Inferior parietal cortex (tissue), 1 donor: ENCODE results near the gene DYNC1I1.

ENCODE experiments used
- DNase-seq: peaks from one replicate; pipeline ENCODE4 v3.0.0-alpha.2; 2016; ENCODE audit errors: extremely low spot score

Gene DYNC1I1

GRCh38 chr7:95963446-95963990 lies 191.2 kb downstream of the DYNC1I1 start:
- no peak for DNase-seq

DNA sequence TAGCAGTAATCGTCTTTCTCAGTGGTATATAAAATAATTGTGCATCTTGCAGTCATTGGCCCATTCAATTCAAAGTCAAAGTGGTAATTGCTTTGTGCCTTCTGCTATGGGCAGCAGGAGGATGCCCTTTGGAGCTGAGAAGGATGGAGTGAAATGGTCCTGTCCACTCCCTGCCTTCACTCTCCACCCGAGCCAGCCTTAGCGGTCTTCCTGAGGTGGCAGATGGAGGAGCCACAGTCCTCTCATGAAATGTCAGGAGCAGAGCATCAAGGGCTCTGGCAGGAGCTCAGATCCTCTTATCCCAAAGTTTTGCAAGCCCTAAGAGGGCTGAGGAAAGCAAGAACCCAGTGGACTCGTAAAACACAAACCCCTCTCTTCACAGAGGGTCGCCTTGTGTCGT lies 199.4 kb downstream of the DYNC1I1 start:
- DNase-seq, result no peak

- DNase-seq, result no peak
Measured at GRCh38 chr7:95972523-95972922, 200.2 kb downstream of the DYNC1I1 start.

DNA sequence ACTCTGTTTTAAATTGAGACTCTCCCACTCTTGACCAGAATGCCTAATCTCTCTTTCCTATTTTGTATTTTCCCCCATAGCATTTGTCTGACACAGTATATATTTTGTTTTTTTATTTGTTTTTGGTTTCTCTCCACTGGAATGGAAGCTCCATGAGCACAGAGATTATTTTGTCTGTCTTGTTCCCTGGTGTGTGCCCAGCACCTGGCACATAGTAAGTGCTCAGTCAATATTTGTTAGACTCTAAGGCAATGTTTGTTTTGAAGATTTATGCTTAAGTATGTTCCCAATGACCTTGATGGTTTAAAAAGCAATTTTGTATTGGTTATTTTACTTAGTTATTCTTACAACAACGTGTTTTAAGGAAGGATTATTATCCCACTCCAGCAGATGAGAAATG lies 201.8 kb downstream of the DYNC1I1 start:
- no peak for DNase-seq

DNA sequence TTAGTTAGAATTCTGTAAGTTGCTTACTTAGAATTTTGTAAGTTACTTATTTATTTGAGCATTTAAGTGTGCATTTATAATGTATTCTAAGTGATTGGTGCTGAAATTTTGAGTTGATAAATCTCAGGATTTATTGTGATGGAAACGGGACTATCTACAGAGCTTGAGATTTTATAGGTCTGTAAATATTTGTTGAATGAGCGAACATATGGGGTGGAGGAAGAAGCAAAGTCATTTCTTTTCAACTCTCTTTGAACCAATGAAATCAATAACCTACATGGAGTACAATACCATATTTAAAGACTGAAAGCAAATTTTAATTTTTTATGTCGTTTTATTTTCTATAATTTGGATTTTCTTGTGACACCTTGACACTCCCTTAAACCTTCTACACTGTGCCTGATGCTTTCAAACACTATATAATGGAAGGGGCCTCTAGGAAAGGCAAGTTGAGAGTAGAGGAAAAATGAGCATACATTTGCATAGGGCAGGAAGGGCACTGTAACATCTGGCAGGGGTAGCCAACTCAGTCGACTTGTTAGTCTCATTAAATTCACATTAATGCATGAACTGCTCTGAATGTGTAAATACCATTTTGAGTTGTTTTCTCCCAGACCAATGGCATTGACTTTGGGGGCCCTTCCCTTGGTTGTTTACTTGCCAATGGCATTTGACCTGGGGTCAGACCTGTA lies 204.2 kb downstream of the DYNC1I1 start:
- DNase-seq, result no peak

- no peak for DNase-seq
Measured at GRCh38 chr7:95977994-95978393, 205.6 kb downstream of the DYNC1I1 start.

DNA sequence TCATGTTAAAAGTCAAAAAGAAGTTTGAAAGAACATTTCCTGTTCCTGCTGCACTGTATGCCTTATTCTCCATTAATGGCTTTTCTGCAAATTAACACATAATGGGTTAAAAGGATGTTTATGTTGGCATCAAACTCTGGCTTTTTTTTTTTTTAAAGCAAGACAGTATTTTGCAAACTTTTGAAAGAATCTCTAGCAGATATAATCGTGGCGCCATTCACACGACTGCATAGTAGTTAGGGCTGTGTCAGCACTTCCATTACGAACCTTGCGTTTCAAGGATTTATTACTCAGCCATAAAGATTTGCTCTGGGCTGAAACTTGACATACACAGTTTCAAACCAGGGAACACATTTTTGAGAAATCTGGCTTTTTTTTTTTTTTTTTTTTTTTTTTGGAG lies 207.8 kb downstream of the DYNC1I1 start:
- no peak for DNase-seq

GRCh38 chr7:95980706-95981105 lies 208.4 kb downstream of the DYNC1I1 start:
- no peak for DNase-seq

GRCh38 chr7:95986178-95986764 lies 213.9 kb downstream of the DYNC1I1 start:
- DNase-seq, result peak; percentile 53

DNA sequence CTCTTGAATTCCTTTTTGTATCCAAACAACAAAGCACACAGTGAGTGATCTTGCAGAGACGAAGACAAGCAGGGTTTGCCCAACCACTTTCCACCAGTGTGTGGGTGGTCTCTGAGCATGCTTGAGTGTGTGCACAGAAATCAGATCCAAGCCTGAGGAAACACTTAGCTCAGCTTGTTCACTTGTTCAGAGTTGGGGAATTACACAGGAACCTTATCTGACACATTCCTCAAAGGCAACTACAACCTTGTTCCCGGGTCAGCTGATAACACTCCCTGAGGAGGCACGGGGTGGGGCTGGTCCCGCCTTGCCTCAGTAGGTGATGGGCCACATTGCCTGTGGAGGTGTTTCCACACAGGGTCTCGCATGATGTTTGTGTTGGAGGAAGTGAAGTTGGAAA lies 216.9 kb downstream of the DYNC1I1 start:
- no peak for DNase-seq

DNA sequence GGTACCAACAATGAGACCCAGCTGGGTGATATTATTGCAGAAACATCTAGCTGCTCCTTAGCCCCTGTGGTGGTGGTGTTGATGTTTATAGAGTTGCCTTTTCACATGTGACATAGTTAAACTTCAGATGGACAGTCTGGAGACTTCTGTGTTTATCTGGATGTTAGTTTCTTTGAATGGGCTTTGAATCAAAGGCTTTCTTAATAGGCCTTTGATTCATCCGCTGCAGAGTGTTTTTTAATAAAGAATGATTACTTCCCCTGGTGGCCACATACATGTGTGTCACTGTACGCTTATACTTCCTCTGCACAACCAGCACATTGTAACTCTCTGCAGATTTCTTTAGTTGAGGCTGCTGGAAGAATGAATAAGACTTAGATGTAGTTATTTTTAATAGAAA lies 221.0 kb downstream of the DYNC1I1 start:
- DNase-seq, result no peak

GRCh38 chr7:95996174-95996573 lies 223.8 kb downstream of the DYNC1I1 start:
- DNase-seq, result peak; percentile 47

- no peak for DNase-seq
Measured at GRCh38 chr7:95996886-95997285, 224.5 kb downstream of the DYNC1I1 start.

DNA sequence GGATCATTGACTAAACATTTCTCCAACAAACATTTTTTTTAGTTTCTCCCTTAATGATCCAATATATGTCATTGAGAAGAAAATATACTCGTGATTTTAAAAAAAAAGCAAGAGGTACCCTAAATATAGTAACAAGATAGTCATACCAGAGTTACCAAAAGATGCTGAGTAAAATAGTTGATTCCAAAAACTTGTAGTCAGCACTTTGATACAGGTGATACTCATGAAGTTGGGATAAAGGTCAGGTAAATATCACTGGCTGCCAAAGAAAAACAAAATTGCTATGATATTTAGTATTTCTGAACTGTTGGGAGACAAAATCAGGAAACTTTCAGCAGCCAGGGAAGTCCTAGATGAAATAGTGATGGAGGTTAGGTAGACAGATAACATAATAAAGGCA lies 225.3 kb downstream of the DYNC1I1 start:
- no peak for DNase-seq

DNA sequence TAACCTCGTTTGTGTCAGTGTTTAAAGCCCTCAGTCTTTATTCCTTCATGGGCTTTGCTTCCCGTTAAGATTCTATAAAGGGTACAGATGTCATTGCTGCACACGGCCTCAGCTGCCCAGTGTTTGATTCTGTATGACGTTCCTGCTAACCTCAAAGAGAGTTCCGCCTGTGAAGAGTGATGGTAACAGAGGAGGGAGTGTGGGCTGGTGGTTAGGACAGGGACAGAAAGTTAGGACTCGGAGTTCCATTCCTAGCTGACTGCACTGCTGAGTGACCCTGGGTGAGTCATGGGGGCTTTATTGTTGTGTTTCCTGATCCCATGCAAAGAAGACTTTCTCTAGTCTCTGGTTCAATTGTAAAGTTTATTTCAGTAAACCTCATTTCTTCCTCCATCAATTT lies 227.1 kb downstream of the DYNC1I1 start:
- no peak for DNase-seq

- DNase-seq, result no peak
Measured at GRCh38 chr7:96004578-96004977, 232.2 kb downstream of the DYNC1I1 start.

- DNase-seq, result no peak
Measured at GRCh38 chr7:96005271-96005670, 232.9 kb downstream of the DYNC1I1 start.

DNA sequence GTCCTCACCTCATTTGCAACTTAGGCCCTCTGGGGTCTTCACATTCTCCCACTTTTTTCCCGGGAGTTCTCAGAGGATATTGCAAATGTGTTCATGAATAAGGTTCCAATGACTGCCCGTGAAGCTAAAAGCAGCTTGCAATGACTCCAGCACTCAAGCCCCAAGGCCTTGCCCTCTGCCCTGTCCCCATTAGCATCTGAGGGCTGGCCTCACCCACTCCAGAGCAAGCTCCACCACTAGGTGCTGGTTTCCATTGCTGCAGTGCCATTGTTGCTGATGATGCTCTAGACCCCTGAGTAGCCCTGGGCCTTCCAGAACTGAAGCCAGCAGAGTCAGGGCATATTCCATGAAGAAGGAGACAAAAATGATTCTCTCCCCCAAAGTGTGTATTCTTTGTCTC lies 236.8 kb downstream of the DYNC1I1 start:
- no peak for DNase-seq

GRCh38 chr7:96013836-96014235 lies 241.5 kb downstream of the DYNC1I1 start:
- DNase-seq, result no peak

- DNase-seq, result no peak
Measured at GRCh38 chr7:96014617-96015016, 242.3 kb downstream of the DYNC1I1 start.

GRCh38 chr7:96016056-96016586 lies 243.8 kb downstream of the DYNC1I1 start:
- DNase-seq, result no peak

GRCh38 chr7:96016735-96017134 lies 244.4 kb downstream of the DYNC1I1 start:
- no peak for DNase-seq

DNA sequence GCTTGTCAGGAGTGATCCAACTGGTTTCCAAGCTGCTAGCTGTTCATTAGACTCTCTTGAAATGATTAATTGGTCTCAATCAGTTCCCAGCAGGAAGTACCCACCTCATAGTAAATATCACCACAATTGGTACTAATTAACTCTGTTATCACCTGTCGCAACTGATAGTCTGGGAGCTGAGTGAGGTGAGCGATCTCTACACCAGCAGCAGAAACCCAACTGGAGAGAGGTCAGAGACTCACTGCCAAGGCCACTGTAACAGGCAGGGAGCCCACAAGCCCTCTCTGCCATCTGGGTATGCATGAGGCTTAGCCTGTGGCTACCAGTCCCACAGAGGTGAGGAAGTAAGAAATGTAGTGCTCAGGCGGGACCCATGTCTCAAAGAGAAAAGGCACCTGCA lies 245.5 kb downstream of the DYNC1I1 start:
- DNase-seq, result no peak
